B cell (primary cell): ENCODE data around the gene MAN2A1. TPM values are rescaled to one million over a fixed set of nuclear protein-coding genes. Genes with fewer than 3 reads are reported as not detected.

ENCODE experiments used
- ATAC-seq: fragments of 200-7000 bp; cut with Tn5 transposase; one replicate; pipeline ENCODE4 v1.10.0; 2021; ENCODE audit warnings: low read depth, mild to moderate bottlenecking, moderate number of reproducible peaks, moderate library complexity
- CTCF ChIA-PET: fragments of 350-600 bp; sonication (Branson Sonifier 250); formaldehyde crosslinking; loops from one replicate; lab custom pipeline; 2021; ENCODE audit warnings: antibody characterized with exemption, inconsistent platforms; lab: Charles Lee
- POLR2A ChIA-PET: fragments of 350-600 bp; sonication (Branson Sonifier 250); formaldehyde crosslinking; loops from one replicate; lab custom pipeline; 2021; ENCODE audit warnings: antibody characterized with exemption; lab: Charles Lee
- DNase-seq: peaks from one replicate; pipeline ENCODE4 v3.0.0; 2013
- H2AFZ ChIP-seq: 2 replicates; pipeline ENCODE4 v1.6.1; 2012; ENCODE audit warnings: mild to moderate bottlenecking, low read depth, low read length; ENCODE audit not compliant: insufficient read depth, poor library complexity, severe bottlenecking
- H3K27ac ChIP-seq, 2 donors: 1 replicate in 1 of 2; 2 replicates in 1 of 2; pipeline ENCODE4 v1.5.1; 2012 to 2013; ENCODE audit warnings: low read length in 2 of 2, mild to moderate bottlenecking in 2 of 2, moderate library complexity in 1 of 2
- H3K27me3 ChIP-seq, 4 experiments: fragments of 200-600 bp in 1 of 4; sonication (generic) in 1 of 4; replicated peaks in 1 of 4; 1 replicate in 2 of 4; 2 replicates in 2 of 4; pipeline versions ENCODE4 v1.6.1 to v1.7.0; 2013 to 2016; ENCODE audit warnings: low read length in 3 of 4, mild to moderate bottlenecking in 2 of 4, mixed read lengths in 1 of 4, moderate library complexity in 1 of 4; ENCODE audit not compliant: insufficient read depth in 4 of 4, control insufficient read depth in 3 of 4; ENCODE audit errors: control extremely low read depth in 1 of 4
- H3K36me3 ChIP-seq, 2 experiments: replicated peaks in 1 of 2; 1 replicate in 1 of 2; 2 replicates in 1 of 2; pipeline versions ENCODE4 v1.6.1 to v1.7.1; 2013; ENCODE audit warnings: low read length in 1 of 2; ENCODE audit not compliant: insufficient read depth in 2 of 2, control insufficient read depth in 1 of 2; ENCODE audit errors: control extremely low read depth in 1 of 2, extremely low read depth in 1 of 2
- H3K4me1 ChIP-seq, 2 donors: fragments of 200-600 bp in 1 of 2; sonication (generic) in 1 of 2; 1 replicate in 1 of 2; 2 replicates in 1 of 2; pipeline versions ENCODE4 v1.5.1 to v1.6.1; 2013 to 2017; ENCODE audit warnings: low read length in 2 of 2; ENCODE audit not compliant: control insufficient read depth in 2 of 2, insufficient read depth in 2 of 2
- H3K4me2 ChIP-seq: replicated peaks from 2 replicates; pipeline ENCODE3; 2012; ENCODE audit warnings: mild to moderate bottlenecking, low read depth, low read length; ENCODE audit not compliant: poor library complexity, severe bottlenecking
- H3K4me3 ChIP-seq, 5 experiments: fragments of 200-600 bp in 1 of 5; sonication (generic) in 1 of 5; 1 replicate in 3 of 5; 2 replicates in 2 of 5; pipeline versions ENCODE4 v1.5.1 to v1.7.0; 2011 to 2016; ENCODE audit warnings: low read length in 4 of 5, mild to moderate bottlenecking in 4 of 5, low read depth in 2 of 5, control low read depth in 1 of 5, moderate library complexity in 1 of 5; ENCODE audit not compliant: insufficient read depth in 1 of 5; ENCODE audit errors: control extremely low read depth in 1 of 5, extremely low read depth in 1 of 5
- H3K79me2 ChIP-seq: fragments of 200-600 bp; sonication (generic); one replicate; pipeline ENCODE4 v1.6.0; 2016; ENCODE audit warnings: low read length; ENCODE audit not compliant: control insufficient read depth, insufficient read depth
- H3K9ac ChIP-seq: fragments of 200-600 bp; sonication (generic); 2 replicates; pipeline ENCODE4 v1.6.1; 2017; ENCODE audit warnings: mild to moderate bottlenecking, low read length, moderate library complexity
- H3K9me3 ChIP-seq, 3 donors: one replicate each; pipeline versions ENCODE4 v1.6.1 to v1.7.1; 2013; ENCODE audit warnings: low read length in 2 of 3; ENCODE audit not compliant: control insufficient read depth in 2 of 3, insufficient read depth in 1 of 3; ENCODE audit errors: control extremely low read depth in 1 of 3
- H4K20me1 ChIP-seq: 2 replicates; pipeline ENCODE4 v1.6.0; 2012; ENCODE audit warnings: mild to moderate bottlenecking, low read length; ENCODE audit not compliant: insufficient read depth, control insufficient read depth, poor library complexity, severe bottlenecking
- H3K27ac Mint-ChIP-seq: one replicate; pipeline ENCODE4 v1.8.0; 2021; ENCODE audit warnings: mixed read lengths
- H3K27me3 Mint-ChIP-seq: one replicate; pipeline ENCODE4 v1.8.0; 2021; ENCODE audit warnings: mixed read lengths
- H3K4me1 Mint-ChIP-seq: one replicate; pipeline ENCODE4 v1.8.0; 2021; ENCODE audit warnings: mixed read lengths
- H3K4me3 Mint-ChIP-seq: one replicate; pipeline ENCODE4 v1.8.0; 2021; ENCODE audit warnings: mixed read lengths
- H3K9me3 Mint-ChIP-seq: one replicate; pipeline ENCODE4 v1.8.0; 2022; ENCODE audit warnings: mixed read lengths; ENCODE audit not compliant: insufficient read depth
- CTCF ChIP-seq: fragments of 200-600 bp; IDR thresholded peaks from one replicate; pipeline ENCODE4 v1.8.0; 2022; ENCODE audit warnings: antibody characterized with exemption, mild to moderate bottlenecking
- EZH2 ChIP-seq: IDR thresholded peaks from 2 replicates; pipeline ENCODE4 v1.6.1; 2012; ENCODE audit warnings: borderline replicate concordance, low read depth, mild to moderate bottlenecking, moderate library complexity, low read length; ENCODE audit not compliant: insufficient read depth, poor library complexity, severe bottlenecking
- WGBS: methylation state at CpG from one replicate; pipeline ENCODE4 v1.1.5; 2013; ENCODE audit warnings: missing lambda C conversion rate; ENCODE audit not compliant: insufficient coverage; 5-methylcytosine and 5-hydroxymethylcytosine counted together
- intact Hi-C: fragments of 100-400 bp; cut with micrococcal nuclease; formaldehyde crosslinking; loops from one replicate; pipeline ENCODE4 v1.10.0; 2022
- polyA plus RNA-seq: library from polyadenylated mRNA; depleted of rRNA; stranded (reverse); fragments of >200 nt; gene quantifications from 2 replicates; pipeline ENCODE4 v1.2.3, GENCODE V29; 2012
- total RNA-seq, 2 donors: library from RNA; stranded (reverse); fragments of 120-200 nt in 1 of 2; gene quantifications; 1 replicate in 1 of 2; 2 replicates in 1 of 2; pipeline versions ENCODE4 v1.2.3 to v1.2.4, GENCODE V29; 2013 to 2022

The MAN2A1 gene
- total and polyA plus RNA-seq, 2 donors (not counting 1 experiment from before 2014, with no cell fraction given) = 12.7 to 55.0 TPM

GRCh38 chr5:109695005-109695926, 5.5 kb downstream of the MAN2A1 start:
- CTCF ChIA-PET = interaction anchor here (1.3 kb wide), 1 partner anchor 46 kb away, joined by 3 read pairs; no protein-coding TSS in a partner anchor
- Histone ChIP-seq H3K27ac (peak overlapping the region; percentile 76), H4K20me1 (no peaks in the 10 kb centered on the region), H3K4me3 (peak overlapping the region in 4 of 5 experiments; percentile 28 to 55 (median 38)), H3K4me2 (peak overlapping the region; percentile 73), H3K9ac (peak overlapping the region; percentile 58), H3K27me3 (no peaks in the 10 kb centered on the region), H3K36me3 (peaks cover 0 to 1% of the 10 kb centered on the region in 2 experiments), H2AFZ (peak overlapping the region; percentile 38), H3K9me3 (no peaks in the 10 kb centered on the region), H3K79me2 (peaks cover 84% of the 10 kb centered on the region), H3K4me1 (peaks cover 69 to 82% of the 10 kb centered on the region in 2 donors)
- DNase-seq (peak; percentile 59), ATAC-seq (peak; percentile 9)
- POLR2A ChIA-PET = interaction anchor here (1.3 kb wide), 1 partner anchor 285 kb away, joined by 3 read pairs; the partner anchor contains the start of gene PJA2
- no peaks in the 10 kb centered on the region for H3K9me3 Mint-ChIP-seq
- H3K4me3 Mint-ChIP-seq = peak overlapping the region; percentile 86
- peak overlapping the region; percentile 93 for H3K27ac Mint-ChIP-seq
- peaks cover 88% of the 10 kb centered on the region for H3K4me1 Mint-ChIP-seq
- no CpG with 5 or more reads among the region's 1 CpG for WGBS
- intact Hi-C loops = loop anchor here (5.0 to 10.0 kb wide), 3 partner anchors 968 to 1820 kb away; partner anchors contain the start of genes CAMK4 and STARD4
- no peaks in the 10 kb centered on the region for H3K27me3 Mint-ChIP-seq
- TF ChIP-seq CTCF (no peak), EZH2 (no peak)
